Esophagus squamous epithelium (tissue), 5 donors: ENCODE data around the gene RALY. TPM values are rescaled to one million over a fixed set of nuclear protein-coding genes. Genes with fewer than 3 reads are reported as not detected.

Experiments used
- DNase-seq: peaks from one replicate; lab custom pipeline; 2025; lab: John Stamatoyannopoulos, UW
- H3K27ac ChIP-seq, 4 donors: fragments of 200-600 bp; sonication (generic); one replicate each; pipeline ENCODE4 v1.5.1; 2016 to 2019; ENCODE audit warnings: mild to moderate bottlenecking in 1 of 4
- H3K27me3 ChIP-seq, 4 donors: fragments of 200-600 bp; sonication (generic); 1 replicate in 3 of 4; 2 replicates in 1 of 4; pipeline versions ENCODE4 v1.5.1 to v1.6.0; 2017 to 2021; ENCODE audit warnings: antibody characterized with exemption in 1 of 4
- H3K36me3 ChIP-seq, 3 donors: fragments of 200-600 bp; sonication (generic); one replicate each; pipeline ENCODE4 v1.5.1; 2016 to 2019
- H3K4me1 ChIP-seq, 3 donors: fragments of 200-600 bp; sonication (generic); one replicate each; pipeline ENCODE4 v1.5.1; 2017 to 2019
- H3K4me3 ChIP-seq, 4 donors: fragments of 200-600 bp; sonication (generic); 1 replicate in 3 of 4; 2 replicates in 1 of 4; pipeline ENCODE4 v1.5.1; 2016 to 2019; ENCODE audit warnings: mild to moderate bottlenecking in 2 of 4, moderate library complexity in 1 of 4
- H3K9me3 ChIP-seq, 3 donors: fragments of 200-600 bp; sonication (generic); one replicate each; pipeline ENCODE4 v1.5.1; 2016 to 2019
- CTCF ChIP-seq, 6 experiments: fragments of 450-650 bp in 4 of 6; fragments of 200-600 bp in 2 of 6; sonication (generic) in 2 of 6; IDR thresholded peaks; one replicate each; pipeline ENCODE4 v1.5.1; 2016 to 2019; ENCODE audit warnings: antibody characterized with exemption in 6 of 6, mild to moderate bottlenecking in 4 of 6, moderate library complexity in 4 of 6
- POLR2A ChIP-seq, 4 donors: fragments of 450-650 bp; IDR thresholded peaks; one replicate each; pipeline ENCODE4 v1.6.1; 2017; ENCODE audit warnings: antibody characterized with exemption in 4 of 4, mild to moderate bottlenecking in 4 of 4, moderate library complexity in 3 of 4
- WGBS, 2 donors: methylation state at CpG; one replicate each; pipeline ENCODE4 v1.1.5; 2018; 5-methylcytosine and 5-hydroxymethylcytosine counted together
- intact Hi-C: fragments of 100-400 bp; cut with DNase I; formaldehyde crosslinking; loops from one replicate; pipeline ENCODE4 v1.15.0; 2022
- total RNA-seq, 4 donors: library from RNA; depleted of rRNA; stranded (reverse); fragments of >200 nt; gene quantifications; one replicate each; pipeline ENCODE4 v1.1.0, GENCODE V29; 2016
- donor health status: DM: yes; HTN: yes; CAD: no.

Gene RALY
- total RNA-seq, 4 donors from 2014 or later = 70.3 to 100 (median 88.2) TPM

GRCh38 chr20:34045930-34046725 lies 52.4 kb downstream of the RALY start:
- Histone ChIP-seq H3K4me1 (peaks cover 0 to 82% (median 19%) of the 10 kb centered on the region in 3 donors), H3K27ac (no peak overlapping the region), H3K36me3 (peaks cover 0 to 10% (median 0%) of the 10 kb centered on the region in 3 donors), H3K27me3 (no peaks in the 10 kb centered on the region), H3K9me3 (no peaks in the 10 kb centered on the region), H3K4me3 (no peak overlapping the region)
- DNase-seq = no peak
- intact Hi-C loops = no loop called here
- 51 to 86% methylated on average over 5 of the region's 5 CpGs for WGBS, 2 donors
- no peak for TF ChIP-seq POLR2A (IDR thresholded peaks at IDR 0.05)
- no peak for TF ChIP-seq CTCF (IDR thresholded peaks at IDR 0.05)

GRCh38 chr20:34047010-34047687 lies 53.4 kb downstream of the RALY start:
- no peaks in the 10 kb centered on the region for H3K9me3 ChIP-seq
- no peak overlapping the region for H3K27ac ChIP-seq
- 95% methylated on average over 7 of the region's 7 CpGs for WGBS, 2 donors
- peaks cover 0 to 10% (median 0%) of the 10 kb centered on the region in 3 donors for H3K36me3 ChIP-seq
- peaks cover 0 to 85% (median 19%) of the 10 kb centered on the region in 3 donors for H3K4me1 ChIP-seq
- intact Hi-C loops = no loop called here
- no peaks in the 10 kb centered on the region for H3K27me3 ChIP-seq
- no peak overlapping the region for H3K4me3 ChIP-seq
- DNase-seq = no peak
- TF ChIP-seq CTCF (IDR thresholded peaks at IDR 0.05) (no peak), POLR2A (IDR thresholded peaks at IDR 0.05) (no peak)

GRCh38 chr20:34047917-34048316 lies 54.2 kb downstream of the RALY start:
- Histone ChIP-seq H3K27me3 (no peaks in the 10 kb centered on the region), H3K4me3 (no peak overlapping the region), H3K36me3 (peaks cover 0 to 10% (median 0%) of the 10 kb centered on the region in 3 donors), H3K4me1 (peaks cover 0 to 85% (median 19%) of the 10 kb centered on the region in 3 donors), H3K9me3 (no peaks in the 10 kb centered on the region), H3K27ac (no peak overlapping the region)
- no peak for DNase-seq
- WGBS, 2 donors = 60 to 67% methylated on average over 3 to 4 of the region's 4 CpGs
- TF ChIP-seq CTCF (IDR thresholded peaks at IDR 0.05) = no peak
- TF ChIP-seq POLR2A (IDR thresholded peaks at IDR 0.05) = no peak
- intact Hi-C loops = no loop called here

DNA sequence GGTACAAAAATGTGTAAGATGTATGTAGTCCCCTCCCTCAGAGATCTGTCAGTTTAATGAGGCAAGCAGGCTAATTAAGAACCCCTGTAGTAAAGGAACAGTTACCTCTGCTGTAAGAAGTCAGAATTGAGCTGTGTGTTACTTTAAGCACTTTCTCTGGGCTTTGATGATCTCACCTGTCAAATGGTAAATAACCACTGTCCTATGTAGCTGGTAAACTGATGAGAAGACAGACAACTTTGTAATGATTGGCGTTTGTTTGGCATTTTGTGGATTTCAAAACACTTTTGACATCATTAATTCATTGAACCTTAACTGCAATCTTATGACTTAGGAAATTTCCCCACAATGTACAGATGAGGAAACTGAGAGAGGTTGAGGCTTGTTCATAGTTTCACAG lies 55.7 kb downstream of the RALY start:
- no peak for DNase-seq
- H3K4me1 ChIP-seq = peaks cover 0 to 71% (median 19%) of the 10 kb centered on the region in 3 donors
- no peaks in the 10 kb centered on the region for H3K27me3 ChIP-seq
- intact Hi-C loops = no loop called here
- no peak overlapping the region for H3K4me3 ChIP-seq
- H3K27ac ChIP-seq = no peak overlapping the region
- 67 to 70% methylated on average over 1 of the region's 1 CpG for WGBS, 2 donors
- no peaks in the 10 kb centered on the region for H3K9me3 ChIP-seq
- TF ChIP-seq CTCF (IDR thresholded peaks at IDR 0.05) (no peak), POLR2A (IDR thresholded peaks at IDR 0.05) (no peak)
- peaks cover 0 to 8% (median 0%) of the 10 kb centered on the region in 3 donors for H3K36me3 ChIP-seq
